Psoas muscle (tissue), 8 donors: ENCODE measurements around the gene EEPD1. TPM values are rescaled to one million over a fixed set of nuclear protein-coding genes. Genes with fewer than 3 reads are reported as not detected.
A peak's percentile ranks its signal among the peaks of the same experiment; 100 is the strongest.

Source experiments
- ATAC-seq, 4 donors: fragments of 200-7000 bp; cut with Tn5 transposase; one replicate each; pipeline ENCODE4 v1.9.1; 2020; ENCODE audit warnings: moderate library complexity in 3 of 4, mild to moderate bottlenecking in 2 of 4
- DNase-seq, 2 donors: peaks; one replicate each; pipeline ENCODE4 v3.0.0-alpha.2; 2020
- H3K27ac ChIP-seq: fragments of 200-600 bp; one replicate; pipeline ENCODE4 v1.8.0; 2022
- H3K27me3 ChIP-seq, 3 donors: fragments of 200-600 bp in 1 of 3; one replicate each; pipeline versions ENCODE4 v1.6.1 to v1.8.0; 2013 to 2022; ENCODE audit warnings: low read length in 2 of 3, mild to moderate bottlenecking in 2 of 3, moderate library complexity in 1 of 3; ENCODE audit not compliant: insufficient read depth in 3 of 3
- H3K36me3 ChIP-seq, 2 donors: fragments of 200-600 bp in 1 of 2; one replicate each; pipeline versions ENCODE4 v1.6.1 to v1.8.0; 2013 to 2022; ENCODE audit warnings: low read depth in 1 of 2, mild to moderate bottlenecking in 1 of 2, moderate library complexity in 1 of 2; ENCODE audit not compliant: insufficient read depth in 1 of 2
- H3K4me1 ChIP-seq: fragments of 200-600 bp; one replicate; pipeline ENCODE4 v1.8.0; 2022
- H3K4me3 ChIP-seq: fragments of 200-600 bp; one replicate; pipeline ENCODE4 v1.8.0; 2022; ENCODE audit warnings: mild to moderate bottlenecking
- H3K9me3 ChIP-seq: fragments of 200-600 bp; one replicate; pipeline ENCODE4 v1.8.0; 2022
- CTCF ChIP-seq: fragments of 200-600 bp; IDR thresholded peaks from one replicate; pipeline ENCODE4 v1.8.0; 2022; ENCODE audit warnings: antibody characterized with exemption
- WGBS, 3 donors: extraction: QIAGEN DNeasy Blood & Tissue Kit; methylation state at CpG; one replicate each; pipeline versions ENCODE4 v1.1.6 to v1.1.7; 2013; 5-methylcytosine and 5-hydroxymethylcytosine counted together
- intact Hi-C, 2 donors: fragments of 100-400 bp; cut with DNase I; formaldehyde crosslinking; loops; one replicate each; pipeline versions ENCODE4 v1.11.0 to v1.14.2; 2022
- polyA plus RNA-seq, 3 donors: library from polyadenylated mRNA; stranded (reverse); fragments of 200-250 nt; gene quantifications; one replicate each; pipeline ENCODE4 v1.2.3, GENCODE V29; 2013
- total RNA-seq, 4 donors: library from RNA; stranded (reverse); fragmentation: NEBNext Ultra II Directional in 2 of 4; extraction: Animal tissue kit (Norgen Biotek cat#: 25700) in 2 of 4; gene quantifications; one replicate each; pipeline versions ENCODE4 v1.2.1 to v1.2.4, GENCODE V29; 2021 to 2023
- donor health status: healthy with polysubstance abuse.
- donor health status: DM: no; HTN: no; CAD: no; lungs with moderate emphysema.
- donor health status: Bipolar disorder and iron deficiency.
- donor health status: healthy.
- donor health status: DM: yes; HTN: yes; CAD: no.
- donor health status: DM: no; HTN: no; CAD: no.
- donor health status: DM: no; HTN: no; CAD: no.
- donor health status: DM: yes; HTN: yes; CAD: no.

The EEPD1 gene
- total and polyA plus RNA-seq, 7 donors, result 7.3 to 61.2 (median 45.5) TPM

- no peak for TF ChIP-seq CTCF
- ATAC-seq (no peak), DNase-seq (no peak)
- H3K36me3 ChIP-seq, result no peaks in the 10 kb centered on the region
- H3K27ac ChIP-seq, result peak overlapping the region; percentile 11
- WGBS, 3 donors, result 78 to 96% (median 86%) methylated on average over 6 of the region's 6 CpGs
- peaks cover 46% of the 10 kb centered on the region for H3K4me1 ChIP-seq
- intact Hi-C loops, result no loop called here
- no peaks in the 10 kb centered on the region for H3K27me3 ChIP-seq
- H3K9me3 ChIP-seq, result no peaks in the 10 kb centered on the region
- no peak overlapping the region for H3K4me3 ChIP-seq
Measured at GRCh38 chr7:36264913-36265516, 112.0 kb downstream of the EEPD1 start.

- 75 to 89% (median 88%) methylated on average over 3 of the region's 3 CpGs for WGBS, 3 donors
- ATAC-seq (no peak), DNase-seq (no peak)
- Histone ChIP-seq H3K9me3 (no peaks in the 10 kb centered on the region), H3K27ac (peak overlapping the region; percentile 11), H3K4me1 (peaks cover 45% of the 10 kb centered on the region), H3K27me3 (no peaks in the 10 kb centered on the region), H3K4me3 (no peak overlapping the region), H3K36me3 (no peaks in the 10 kb centered on the region)
- intact Hi-C loops, result no loop called here
- no peak for TF ChIP-seq CTCF
Measured at GRCh38 chr7:36265680-36266079, 112.6 kb downstream of the EEPD1 start.

GRCh38 chr7:36266190-36266589, 113.1 kb downstream of the EEPD1 start:
- no peak overlapping the region for H3K4me3 ChIP-seq
- H3K36me3 ChIP-seq, result no peaks in the 10 kb centered on the region
- H3K9me3 ChIP-seq, result no peaks in the 10 kb centered on the region
- intact Hi-C loops, result no loop called here
- no peak for TF ChIP-seq CTCF
- H3K27ac ChIP-seq, result no peak overlapping the region
- WGBS, 3 donors, result 88 to 93% (median 89%) methylated on average over 5 of the region's 5 CpGs
- H3K27me3 ChIP-seq, result no peaks in the 10 kb centered on the region
- no peak for DNase-seq
- H3K4me1 ChIP-seq, result peaks cover 40% of the 10 kb centered on the region
- ATAC-seq, result no peak

- no peak for DNase-seq
- no peak for ATAC-seq
- peaks cover 35% of the 10 kb centered on the region for H3K4me1 ChIP-seq
- H3K36me3 ChIP-seq, result no peaks in the 10 kb centered on the region
- H3K4me3 ChIP-seq, result no peak overlapping the region
- no peaks in the 10 kb centered on the region for H3K9me3 ChIP-seq
- WGBS, 3 donors, result 89 to 96% (median 93%) methylated on average over 3 of the region's 3 CpGs
- TF ChIP-seq CTCF, result no peak
- intact Hi-C loops, result no loop called here
- H3K27ac ChIP-seq, result no peak overlapping the region
- no peaks in the 10 kb centered on the region for H3K27me3 ChIP-seq
Measured at GRCh38 chr7:36266683-36267082, 113.6 kb downstream of the EEPD1 start.

GRCh38 chr7:36272211-36272566, 119.1 kb downstream of the EEPD1 start:
- peaks cover 35% of the 10 kb centered on the region for H3K4me1 ChIP-seq
- intact Hi-C loops, result no loop called here
- no peaks in the 10 kb centered on the region for H3K9me3 ChIP-seq
- DNase-seq, result no peak
- no peak for TF ChIP-seq CTCF
- ATAC-seq, result no peak
- H3K27ac ChIP-seq, result no peak overlapping the region
- no peaks in the 10 kb centered on the region for H3K27me3 ChIP-seq
- WGBS, 3 donors, result 93 to 96% (median 94%) methylated on average over 2 of the region's 2 CpGs
- no peak overlapping the region for H3K4me3 ChIP-seq
- no peaks in the 10 kb centered on the region for H3K36me3 ChIP-seq
